ENCODE measurements around the gene TTC34.

The TTC34 gene

DNA sequence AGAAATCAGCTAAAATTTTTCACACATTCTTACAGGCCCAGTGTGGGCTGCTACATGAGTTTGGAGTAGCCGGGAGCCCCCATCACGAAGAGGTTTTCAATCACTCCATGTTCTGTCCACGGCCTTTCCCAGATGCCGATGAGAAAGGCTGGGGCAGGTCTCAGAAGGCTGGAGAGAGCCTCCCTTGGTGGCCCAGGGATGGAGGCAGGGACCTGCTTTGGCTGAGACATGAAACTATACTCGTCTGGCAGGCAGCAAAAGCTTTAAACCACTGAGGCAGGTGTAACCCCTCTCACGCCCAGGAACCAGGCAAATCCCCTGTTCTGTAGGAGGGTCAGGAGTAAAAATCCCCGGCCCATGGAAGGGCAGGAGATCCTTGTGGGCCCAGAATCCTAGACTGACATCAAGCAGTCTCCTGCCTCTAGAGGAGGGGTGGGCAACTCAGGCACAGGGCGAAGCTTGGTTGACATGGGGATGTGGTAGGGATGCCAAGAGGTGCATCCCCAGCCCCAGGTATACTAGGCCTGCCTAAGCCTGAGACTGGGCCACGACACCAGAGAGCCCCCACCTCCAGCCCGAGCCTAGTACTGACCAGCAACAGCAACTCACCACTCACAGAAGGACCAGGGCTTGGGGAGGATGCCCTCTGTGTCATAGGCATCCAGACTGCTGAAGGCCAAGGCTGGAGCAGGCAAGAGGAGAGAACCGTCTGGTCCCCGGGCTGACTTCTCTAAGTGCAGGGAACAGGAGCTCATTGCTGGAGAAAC, 177.7 kb downstream of the TTC34 start:
- Histone ChIP-seq H3K4me3 (ENCODE audit: low read length) (no peak overlapping the region), H3K27me3 (replicated peaks; ENCODE audit: control insufficient read depth, insufficient read depth, low read length) (peaks cover 48% of the 10 kb centered on the region), H3K9me3 (ENCODE audit: control insufficient read depth, low read length) (peaks cover 22% of the 10 kb centered on the region), H3K9ac (ENCODE audit: low read length) (no peak overlapping the region), H3K4me1 (ENCODE audit: control insufficient read depth, insufficient read depth, low read length) (no peaks in the 10 kb centered on the region), H3K36me3 (ENCODE audit: control insufficient read depth, insufficient read depth, low read length, severe bottlenecking) (no peaks in the 10 kb centered on the region)
- no peak for DNase-seq (ENCODE audit: low read depth)

DNA sequence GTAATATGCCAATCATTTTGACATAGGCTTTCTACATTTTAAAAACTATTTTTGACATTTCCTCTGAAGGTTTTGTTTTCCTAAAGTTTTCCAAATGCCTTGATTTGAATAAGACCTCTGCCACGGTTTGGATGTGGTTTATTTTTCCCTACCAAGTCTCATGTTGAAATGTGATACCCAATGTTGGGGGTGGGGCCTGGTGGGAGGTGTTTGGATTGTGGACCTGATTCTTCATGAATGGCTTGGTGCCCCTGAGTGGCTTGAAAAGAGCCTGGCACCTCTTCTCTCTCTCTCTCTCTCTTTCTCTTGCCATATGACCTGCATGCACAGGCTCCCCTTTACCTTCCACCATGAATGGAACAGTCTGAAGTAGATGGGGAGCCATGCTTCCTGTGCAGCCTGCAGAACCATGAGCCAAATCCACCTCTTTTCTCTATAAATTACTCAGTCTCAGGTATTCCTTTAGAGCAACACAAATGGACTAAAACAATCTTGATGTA, 183.5 kb downstream of the TTC34 start:
- peaks cover 24% of the 10 kb centered on the region for H3K27me3 ChIP-seq (replicated peaks; ENCODE audit: control insufficient read depth, insufficient read depth, low read length)
- DNase-seq (ENCODE audit: low read depth): no peak
- H3K36me3 ChIP-seq (ENCODE audit: control insufficient read depth, insufficient read depth, low read length, severe bottlenecking): no peaks in the 10 kb centered on the region
- peaks cover 52% of the 10 kb centered on the region for H3K9me3 ChIP-seq (ENCODE audit: control insufficient read depth, low read length)
- H3K4me1 ChIP-seq (ENCODE audit: control insufficient read depth, insufficient read depth, low read length): no peaks in the 10 kb centered on the region
- H3K9ac ChIP-seq (ENCODE audit: low read length): no peak overlapping the region
- no peak overlapping the region for H3K4me3 ChIP-seq (ENCODE audit: low read length)

DNA sequence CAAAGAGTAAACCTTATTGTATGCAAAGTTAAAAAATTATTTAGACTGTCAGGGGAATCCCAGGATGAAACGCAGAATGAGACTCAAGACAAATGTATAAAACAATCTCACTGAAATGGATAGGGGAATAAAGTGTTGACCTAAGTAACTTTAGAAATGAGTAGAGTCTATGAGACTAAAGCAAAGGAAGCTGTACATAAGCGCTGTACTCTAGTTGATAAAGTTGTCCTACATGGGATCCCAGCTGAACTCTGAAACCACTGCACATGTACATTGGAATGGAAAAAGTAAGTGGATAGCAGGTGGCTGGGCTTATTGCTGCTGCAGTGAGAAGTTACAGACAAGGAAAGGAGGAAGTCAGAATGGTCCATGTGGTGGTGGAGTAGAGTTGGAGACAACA, 187.3 kb downstream of the TTC34 start:
- no peaks in the 10 kb centered on the region for H3K36me3 ChIP-seq (ENCODE audit: control insufficient read depth, insufficient read depth, low read length, severe bottlenecking)
- no peak for DNase-seq (ENCODE audit: low read depth)

DNA sequence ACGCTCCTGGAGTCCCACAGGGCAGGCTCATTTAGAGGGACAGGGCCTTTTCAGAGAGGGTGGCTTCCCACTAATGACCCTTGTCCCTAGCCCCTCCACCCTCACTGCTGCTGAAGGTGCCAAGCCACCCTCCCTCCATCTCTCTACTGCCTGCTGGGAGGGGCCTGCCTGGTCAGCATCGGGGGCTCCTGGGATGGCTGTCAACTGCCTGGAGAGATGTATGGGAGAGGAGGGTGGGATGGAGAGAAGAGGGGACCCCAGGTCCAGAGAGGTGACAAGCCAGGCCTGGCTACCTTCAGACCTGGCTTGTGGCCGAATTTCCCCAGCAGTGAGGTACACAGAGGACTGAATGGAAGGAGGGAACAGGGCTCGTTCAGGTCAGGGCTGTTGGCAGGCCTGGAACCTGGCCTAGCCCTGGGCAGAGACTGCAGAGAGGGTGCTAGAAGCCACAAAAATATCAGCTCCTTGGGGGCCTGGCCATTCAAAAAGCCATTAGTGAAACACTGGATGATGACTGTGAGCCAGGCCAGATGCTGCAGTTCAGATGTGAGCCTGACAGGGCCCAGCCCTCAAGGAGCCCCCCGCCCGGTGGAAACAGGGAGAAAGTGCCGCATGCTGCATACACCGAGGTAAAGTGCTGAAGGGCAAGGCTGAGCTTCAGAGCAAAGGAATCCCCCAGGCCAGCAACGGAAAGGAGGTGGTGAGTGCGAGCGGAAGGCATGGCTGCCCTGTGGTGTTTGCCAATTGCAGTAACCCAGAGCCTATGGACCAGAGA, 188.7 kb downstream of the TTC34 start:
- H3K36me3 ChIP-seq (ENCODE audit: control insufficient read depth, insufficient read depth, low read length, severe bottlenecking): no peaks in the 10 kb centered on the region
- no peak overlapping the region for H3K4me3 ChIP-seq (ENCODE audit: low read length)
- peaks cover 40% of the 10 kb centered on the region for H3K27me3 ChIP-seq (replicated peaks; ENCODE audit: control insufficient read depth, insufficient read depth, low read length)
- peaks cover 30% of the 10 kb centered on the region for H3K9me3 ChIP-seq (ENCODE audit: control insufficient read depth, low read length)
- H3K9ac ChIP-seq (ENCODE audit: low read length): no peak overlapping the region
- no peak for DNase-seq (ENCODE audit: low read depth)
- H3K4me1 ChIP-seq (ENCODE audit: control insufficient read depth, insufficient read depth, low read length): no peaks in the 10 kb centered on the region

More for the DNA sequence above, 187.3 kb downstream of the TTC34 start:
- Histone ChIP-seq H3K9me3 (ENCODE audit: control insufficient read depth, low read length) (peaks cover 30% of the 10 kb centered on the region), H3K4me1 (ENCODE audit: control insufficient read depth, insufficient read depth, low read length) (no peaks in the 10 kb centered on the region), H3K27me3 (replicated peaks; ENCODE audit: control insufficient read depth, insufficient read depth, low read length) (peaks cover 34% of the 10 kb centered on the region), H3K4me3 (ENCODE audit: low read length) (no peak overlapping the region), H3K9ac (ENCODE audit: low read length) (no peak overlapping the region)

DNA sequence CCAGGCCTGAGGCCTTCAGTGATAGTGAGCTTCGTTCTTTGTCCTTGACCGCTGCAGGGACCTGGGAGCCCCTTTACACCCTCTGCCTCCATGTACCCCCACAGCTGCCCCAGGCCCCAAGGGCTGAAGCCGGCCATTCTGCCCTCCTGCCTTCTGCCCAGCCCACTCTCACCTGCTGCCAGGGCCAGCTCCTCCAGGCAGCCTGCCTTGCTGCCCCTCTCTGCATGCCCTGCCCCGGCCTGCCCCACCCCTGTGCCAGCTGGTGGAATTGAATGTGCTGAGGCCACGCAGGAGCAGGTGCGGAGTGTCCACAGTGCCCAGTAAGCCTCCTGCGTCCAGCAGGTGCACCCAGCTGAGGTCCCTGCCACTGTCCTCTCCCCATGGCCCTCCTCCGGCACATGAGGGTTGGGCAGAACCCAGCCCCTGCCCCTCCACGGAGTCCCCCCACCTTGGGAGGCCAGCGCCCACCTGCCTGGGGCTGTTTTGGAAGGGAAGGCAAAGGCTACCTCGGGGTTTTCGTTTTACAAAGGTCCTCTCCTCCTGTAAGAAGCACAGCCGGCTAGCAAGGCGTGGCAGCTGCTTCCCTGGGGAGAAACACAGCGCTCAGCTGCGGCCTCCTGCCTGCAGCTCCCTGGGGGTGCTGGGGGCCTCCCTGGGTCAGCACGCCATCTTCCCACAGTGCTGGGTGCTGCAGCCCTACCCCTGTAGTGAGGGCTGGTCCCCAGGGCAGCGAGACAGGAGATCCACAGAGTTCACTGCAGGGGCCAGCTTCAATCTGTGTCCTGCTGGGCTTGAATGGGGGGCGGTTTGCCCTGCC, 189.7 kb downstream of the TTC34 start:
- Histone ChIP-seq H3K27me3 (replicated peaks; ENCODE audit: control insufficient read depth, insufficient read depth, low read length) (peaks cover 40% of the 10 kb centered on the region), H3K36me3 (ENCODE audit: control insufficient read depth, insufficient read depth, low read length, severe bottlenecking) (no peaks in the 10 kb centered on the region), H3K9ac (ENCODE audit: low read length) (no peak overlapping the region), H3K9me3 (ENCODE audit: control insufficient read depth, low read length) (peaks cover 29% of the 10 kb centered on the region), H3K4me3 (ENCODE audit: low read length) (no peak overlapping the region), H3K4me1 (ENCODE audit: control insufficient read depth, insufficient read depth, low read length) (no peaks in the 10 kb centered on the region)
- no peak for DNase-seq (ENCODE audit: low read depth)

DNA sequence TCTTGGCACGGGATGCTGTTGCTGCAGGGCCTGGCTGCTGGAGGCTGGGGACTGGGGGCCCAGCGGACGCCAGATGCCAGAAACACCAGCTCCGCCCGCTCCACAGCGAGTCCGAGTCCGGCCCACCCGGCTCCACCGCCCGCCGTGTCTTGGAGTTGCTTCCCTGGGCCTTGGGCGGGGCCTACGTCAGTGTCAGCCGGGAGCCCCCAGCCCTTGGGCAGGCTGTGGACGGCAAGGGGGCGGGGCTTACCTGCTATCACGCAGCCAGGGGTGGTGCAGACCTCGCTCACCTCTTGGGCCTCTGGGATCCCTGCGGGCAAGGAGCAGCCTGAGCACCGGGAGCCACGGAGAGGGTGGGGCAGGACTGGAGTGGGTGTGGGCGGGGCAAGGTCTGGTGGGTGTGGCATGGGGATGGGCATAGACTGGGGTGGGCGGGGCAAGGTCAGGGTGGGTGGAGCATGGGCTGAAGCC, 190.4 kb downstream of the TTC34 start:
- peaks cover 22% of the 10 kb centered on the region for H3K9me3 ChIP-seq (ENCODE audit: control insufficient read depth, low read length)
- H3K9ac ChIP-seq (ENCODE audit: low read length): no peak overlapping the region
- no peaks in the 10 kb centered on the region for H3K4me1 ChIP-seq (ENCODE audit: control insufficient read depth, insufficient read depth, low read length)
- H3K36me3 ChIP-seq (ENCODE audit: control insufficient read depth, insufficient read depth, low read length, severe bottlenecking): no peaks in the 10 kb centered on the region
- peak; percentile 23 for DNase-seq (ENCODE audit: low read depth)
- H3K4me3 ChIP-seq (ENCODE audit: low read length): no peak overlapping the region
- peaks cover 42% of the 10 kb centered on the region for H3K27me3 ChIP-seq (replicated peaks; ENCODE audit: control insufficient read depth, insufficient read depth, low read length)

DNA sequence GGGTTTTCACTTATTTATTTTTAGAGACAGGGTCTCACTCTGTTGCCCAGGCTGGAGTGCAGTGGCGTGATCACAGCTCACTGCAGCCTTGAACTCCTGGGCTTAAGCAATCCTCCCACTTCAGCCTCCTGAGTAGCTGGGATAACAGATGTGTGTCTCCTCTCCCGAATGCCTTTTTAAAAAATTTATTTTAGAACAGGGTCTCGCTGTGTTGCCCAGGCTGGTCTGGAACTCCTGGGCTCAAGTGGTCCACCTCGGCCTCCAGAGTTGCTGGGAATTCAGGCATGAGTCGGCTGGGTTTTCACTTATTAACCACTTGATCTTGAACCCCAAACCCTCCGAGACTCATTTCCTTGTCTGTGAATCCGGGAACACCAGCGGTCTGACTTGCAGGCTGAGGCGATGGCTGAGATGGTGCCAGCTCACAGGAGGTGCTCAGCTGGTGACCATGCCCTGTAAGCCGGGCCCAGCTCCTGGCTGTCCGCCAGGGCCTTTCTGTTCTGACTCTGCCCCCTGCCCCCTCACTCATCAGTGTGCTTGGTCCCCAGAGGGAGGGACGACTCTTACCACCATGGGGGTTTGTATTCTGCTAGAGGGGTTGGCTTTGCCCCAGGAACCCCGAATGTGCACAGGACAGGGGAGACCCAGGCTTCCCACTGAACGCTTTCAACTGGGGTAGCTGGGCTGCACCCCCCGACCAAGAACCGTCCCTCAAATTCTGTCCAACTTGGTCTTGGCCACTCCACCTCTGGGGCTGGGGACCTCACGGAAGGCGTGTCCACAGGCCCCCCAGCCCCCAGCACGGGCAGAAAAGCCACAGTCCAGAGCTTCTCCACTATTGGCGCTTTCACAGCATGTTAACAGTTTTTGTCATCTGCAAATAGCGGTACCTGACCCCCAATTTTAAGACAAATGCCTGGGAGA, 191.2 kb downstream of the TTC34 start:
- no peak for DNase-seq (ENCODE audit: low read depth)

DNA sequence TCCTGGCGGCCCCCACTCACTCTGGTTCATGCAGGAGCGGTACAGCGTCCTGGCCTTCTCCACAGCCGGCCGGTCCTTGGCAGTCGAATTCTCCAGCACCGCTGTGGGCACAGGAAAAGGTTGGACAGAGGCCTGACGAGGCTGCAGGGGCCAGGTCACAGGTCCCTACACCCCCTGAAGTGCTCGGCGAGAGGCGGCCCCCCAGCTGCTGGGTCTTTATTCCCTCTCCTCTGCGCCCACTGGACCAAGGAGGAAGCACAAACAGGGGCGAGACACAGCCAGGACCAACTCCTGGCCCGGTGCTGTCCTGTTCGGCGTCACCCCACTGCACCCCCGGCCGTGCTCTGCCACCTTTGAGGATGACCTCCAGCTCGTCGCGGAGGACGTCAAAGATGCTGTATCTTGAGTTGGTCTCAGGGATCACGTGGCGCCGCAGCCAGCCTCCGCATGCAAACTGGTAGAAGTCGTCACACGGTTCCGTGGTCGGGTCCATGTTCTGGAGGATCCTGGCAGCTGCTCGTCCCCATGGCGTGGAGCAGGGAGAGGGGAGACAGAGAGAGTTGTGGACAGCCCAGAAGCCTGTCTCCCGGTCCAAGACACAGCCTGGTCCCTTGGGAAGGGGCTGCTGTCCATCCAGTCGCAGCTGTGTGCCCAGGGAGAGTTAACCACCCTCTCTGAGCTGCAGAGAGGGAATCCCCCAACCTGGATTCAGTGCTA, 192.0 kb downstream of the TTC34 start:
- Histone ChIP-seq H3K9me3 (ENCODE audit: control insufficient read depth, low read length) (peaks cover 8% of the 10 kb centered on the region), H3K4me1 (ENCODE audit: control insufficient read depth, insufficient read depth, low read length) (no peaks in the 10 kb centered on the region), H3K4me3 (ENCODE audit: low read length) (no peak overlapping the region), H3K27me3 (replicated peaks; ENCODE audit: control insufficient read depth, insufficient read depth, low read length) (peaks cover 51% of the 10 kb centered on the region), H3K9ac (ENCODE audit: low read length) (no peak overlapping the region), H3K36me3 (ENCODE audit: control insufficient read depth, insufficient read depth, low read length, severe bottlenecking) (no peaks in the 10 kb centered on the region)
- no peak for DNase-seq (ENCODE audit: low read depth)

More for the DNA sequence above, 191.2 kb downstream of the TTC34 start:
- H3K36me3 ChIP-seq (ENCODE audit: control insufficient read depth, insufficient read depth, low read length, severe bottlenecking): no peaks in the 10 kb centered on the region
- no peaks in the 10 kb centered on the region for H3K4me1 ChIP-seq (ENCODE audit: control insufficient read depth, insufficient read depth, low read length)
- no peak overlapping the region for H3K9ac ChIP-seq (ENCODE audit: low read length)
- peaks cover 43% of the 10 kb centered on the region for H3K27me3 ChIP-seq (replicated peaks; ENCODE audit: control insufficient read depth, insufficient read depth, low read length)
- H3K4me3 ChIP-seq (ENCODE audit: low read length): no peak overlapping the region
- H3K9me3 ChIP-seq (ENCODE audit: control insufficient read depth, low read length): peaks cover 16% of the 10 kb centered on the region

DNA sequence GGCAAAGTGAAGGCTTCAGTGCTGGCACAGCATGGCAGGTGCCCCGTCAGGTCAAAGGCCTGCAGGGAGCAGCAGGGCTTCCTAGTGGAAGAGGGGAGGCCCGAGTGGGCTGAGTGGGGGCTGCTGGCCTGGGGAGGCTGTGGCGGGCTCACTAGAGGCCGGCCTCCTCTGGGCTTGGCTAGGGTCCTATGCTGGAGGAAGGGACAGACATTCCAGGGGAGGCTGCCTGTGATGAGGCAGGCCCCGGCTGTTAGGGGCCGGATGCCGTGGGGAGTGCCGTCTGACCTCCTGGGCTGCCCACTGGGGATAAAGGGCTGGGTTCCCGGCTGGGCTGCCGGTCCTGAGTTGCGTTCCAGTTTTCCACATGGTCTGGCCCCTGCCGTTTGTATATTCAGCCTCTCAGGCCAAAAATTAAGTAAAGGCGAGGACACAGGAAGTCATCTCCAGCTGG, 193.8 kb downstream of the TTC34 start:
- H3K36me3 ChIP-seq (ENCODE audit: control insufficient read depth, insufficient read depth, low read length, severe bottlenecking): no peaks in the 10 kb centered on the region
- no peaks in the 10 kb centered on the region for H3K9me3 ChIP-seq (ENCODE audit: control insufficient read depth, low read length)
- H3K27me3 ChIP-seq (replicated peaks; ENCODE audit: control insufficient read depth, insufficient read depth, low read length): peaks cover 53% of the 10 kb centered on the region
- H3K4me3 ChIP-seq (ENCODE audit: low read length): no peak overlapping the region
- no peak overlapping the region for H3K9ac ChIP-seq (ENCODE audit: low read length)
- DNase-seq (ENCODE audit: low read depth): no peak
- no peaks in the 10 kb centered on the region for H3K4me1 ChIP-seq (ENCODE audit: control insufficient read depth, insufficient read depth, low read length)
